Aortic smooth muscle cell (primary cell): Measurements from ENCODE around the gene PEX13. TPM values are rescaled to one million over a fixed set of nuclear protein-coding genes. Genes with fewer than 3 reads are reported as not detected.

Source experiments
- total RNA-seq: library from RNA; depleted of rRNA; stranded (reverse); fragments of >200 nt; gene quantifications from 2 replicates; pipeline ENCODE4 v1.2.3, GENCODE V29; 2014

The PEX13 gene
- 20.5 and 23.8 TPM in 2 replicates for total RNA-seq

GRCh38 chr2:61017556-61018317, at the start of gene PEX13, which contains the start of gene PUS10:
Gene PEX13 (plus strand): TSS chr2:61017720. CDS start chr2:61017760, 40 bp downstream.
Gene PUS10 (minus strand): TSS chr2:61018255. CDS start chr2:61011890, 6,365 bp downstream.

GRCh38 chr2:61065714-61066709, 48.5 kb downstream of the PEX13 start, which contains the start of gene SANBR:
Gene SANBR (plus strand): TSS chr2:61065871. CDS start chr2:61070351, 4,480 bp downstream.

Other genes with a start within 250 kb of the PEX13 start
- 2.1 and 2.7 TPM in 2 replicates for gene REL, start 136.1 kb upstream of the PEX13 start, total RNA-seq
- 6.3 and 6.5 TPM in 2 replicates for gene PUS10, start 535 bp downstream of the PEX13 start, total RNA-seq
- gene SANBR, start 48.2 kb downstream of the PEX13 start, total RNA-seq: 15.8 and 16.6 TPM in 2 replicates
- 22.6 and 29.7 TPM in 2 replicates for gene C2orf74, start 144.5 kb downstream of the PEX13 start, total RNA-seq